Fibroblast of skin of scalp (primary cell): ENCODE measurements around the gene PNCK.

Experiments
- DNase-seq: peaks from one replicate; pipeline ENCODE4 v3.0.0-alpha.2; 2013

Gene PNCK

DNA sequence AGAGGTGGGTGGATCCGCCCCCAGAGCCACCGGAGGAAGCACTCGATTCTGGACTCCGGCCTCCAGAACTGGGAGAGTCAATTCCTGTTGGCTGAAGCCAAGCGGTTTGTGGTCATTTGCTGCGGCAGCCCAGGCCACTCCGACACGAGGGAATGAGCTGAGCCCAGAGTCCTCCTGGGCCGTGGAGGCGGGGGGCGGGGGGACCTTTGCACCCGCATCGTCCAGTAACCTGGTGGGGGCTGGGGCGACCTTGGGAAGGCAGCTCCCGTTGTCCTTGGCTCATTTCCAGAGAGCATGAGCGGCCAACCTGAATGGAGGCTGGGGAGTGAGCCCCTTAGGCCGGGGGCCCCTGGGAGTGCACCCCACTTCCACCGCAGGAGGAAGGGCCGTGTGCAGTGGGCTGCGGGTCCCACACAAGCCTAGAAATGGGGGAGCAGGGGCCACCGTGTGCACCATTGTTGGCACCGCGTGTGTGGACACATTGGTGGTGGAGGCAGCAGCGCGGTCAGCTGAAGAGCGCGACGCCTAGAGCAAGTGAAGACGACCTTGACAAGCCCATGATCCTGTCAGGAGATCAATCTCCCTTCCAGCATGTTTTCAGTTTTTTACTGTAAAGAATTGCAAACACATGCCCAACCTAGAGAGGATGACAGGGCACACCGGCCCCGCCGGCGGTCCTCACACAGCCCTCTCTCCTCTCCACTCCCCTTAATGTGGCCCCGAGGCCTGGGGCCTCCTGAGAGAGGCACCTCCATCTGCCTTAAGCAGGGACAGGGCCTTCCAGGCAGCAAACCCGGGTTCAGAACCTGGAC is 46.5 kb downstream of the PNCK start:
- no peak for DNase-seq

- DNase-seq = no peak
Observed at GRCh38 chrX:153626025-153626633, 47.5 kb downstream of the PNCK start.

DNA sequence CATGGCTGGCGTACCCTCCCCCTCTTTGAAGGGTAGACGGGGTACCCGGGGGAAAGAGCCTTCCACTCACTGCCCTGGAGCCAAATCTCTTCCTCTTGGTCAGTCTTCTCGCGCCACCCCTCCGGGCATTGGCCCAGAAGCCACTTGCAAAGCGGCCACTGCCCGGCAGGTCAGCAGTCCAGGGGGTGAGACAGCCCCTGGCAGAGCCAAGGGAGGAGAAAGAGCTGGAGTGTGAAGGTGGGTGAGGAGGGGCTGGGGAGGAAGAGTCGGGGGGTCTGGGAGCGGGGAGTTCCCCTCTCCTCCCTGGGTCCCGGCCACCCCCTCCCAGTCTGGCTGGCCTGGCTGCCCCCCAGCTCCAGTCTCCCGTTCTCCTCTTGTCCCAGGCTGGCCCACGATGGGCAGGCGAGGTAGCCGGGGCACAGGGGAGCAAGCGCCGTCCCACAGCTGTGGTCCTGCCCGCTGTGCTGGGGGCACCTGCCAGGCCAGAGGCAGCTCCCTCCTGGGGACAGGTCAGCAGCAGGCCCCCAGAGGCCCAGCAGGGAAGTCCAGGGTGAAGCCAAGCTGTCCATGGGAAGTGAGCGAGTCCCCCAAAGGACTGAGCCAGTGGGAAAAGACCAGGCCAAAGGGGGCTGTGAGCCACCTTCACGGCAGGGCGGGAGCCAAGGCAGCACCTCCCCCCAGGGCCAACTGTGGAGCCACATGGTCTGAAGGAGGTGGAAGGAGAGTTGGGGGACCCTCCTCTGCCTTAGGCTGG is 48.2 kb downstream of the PNCK start:
- DNase-seq = no peak

- no peak for DNase-seq
Observed at GRCh38 chrX:153624196-153625091, 49.2 kb downstream of the PNCK start.

DNA sequence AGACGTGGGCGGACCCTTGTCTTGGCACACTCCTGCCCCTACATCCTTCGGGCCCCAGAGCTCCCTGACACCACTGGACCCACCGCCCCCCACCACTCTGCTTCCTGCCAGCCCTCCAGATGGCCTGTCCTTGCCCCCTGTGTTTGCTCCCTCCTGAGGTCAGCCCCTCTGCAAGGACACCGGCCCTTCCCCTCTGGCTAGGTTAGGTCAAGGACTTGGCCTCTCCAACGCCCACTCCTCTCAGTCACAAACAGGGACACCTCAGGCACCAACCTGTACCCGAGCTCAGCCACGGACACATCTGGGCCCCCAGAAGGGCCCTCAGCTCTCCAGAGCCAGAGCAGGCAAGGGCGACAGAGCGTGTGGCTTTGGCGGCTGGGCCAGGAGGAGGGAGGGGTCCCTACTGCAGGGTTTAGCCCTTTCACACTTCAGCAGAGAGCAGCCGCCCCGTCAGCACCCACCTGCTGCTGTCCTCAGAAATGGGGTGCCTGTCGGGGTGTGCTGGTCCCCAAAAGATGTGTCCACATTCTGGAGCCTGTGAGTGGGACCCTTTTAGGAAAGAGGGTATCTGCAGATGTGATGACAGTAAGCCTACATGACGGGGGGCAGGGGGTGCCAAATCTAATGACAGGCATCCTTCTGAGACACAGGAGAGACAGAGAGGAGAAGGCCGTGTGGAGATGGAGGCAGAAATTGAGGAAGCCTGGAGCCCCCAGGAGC is 50.1 kb downstream of the PNCK start:
- DNase-seq = no peak

GRCh38 chrX:153622661-153623309 is 50.8 kb downstream of the PNCK start:
- DNase-seq = no peak

GRCh38 chrX:153621949-153622598 is 51.5 kb downstream of the PNCK start:
- no peak for DNase-seq

DNA sequence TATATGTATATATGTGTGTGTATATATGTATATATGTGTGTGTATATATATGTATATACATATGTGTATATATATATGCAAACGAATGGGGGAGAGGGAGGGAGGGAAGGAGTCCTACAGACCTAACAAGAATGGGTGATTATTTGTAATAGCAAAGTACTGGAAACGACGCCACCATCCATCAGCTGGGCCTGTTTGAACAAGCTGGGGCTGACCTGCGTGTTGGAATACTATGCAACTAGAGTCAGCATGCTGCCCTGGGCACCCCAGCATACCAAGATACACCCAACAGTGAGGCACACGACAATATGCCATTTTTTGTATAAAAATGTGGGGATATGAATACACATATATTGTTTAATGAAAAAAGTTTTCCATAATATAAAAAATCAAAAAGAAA is 53.0 kb downstream of the PNCK start:
- no peak for DNase-seq
